Kidney glomerular epithelial cell (primary cell): ENCODE results near the gene TFB2M.

Experiments used
- DNase-seq: peaks from one replicate; lab custom pipeline; 2025; lab: John Stamatoyannopoulos, UW

TFB2M gene

DNA sequence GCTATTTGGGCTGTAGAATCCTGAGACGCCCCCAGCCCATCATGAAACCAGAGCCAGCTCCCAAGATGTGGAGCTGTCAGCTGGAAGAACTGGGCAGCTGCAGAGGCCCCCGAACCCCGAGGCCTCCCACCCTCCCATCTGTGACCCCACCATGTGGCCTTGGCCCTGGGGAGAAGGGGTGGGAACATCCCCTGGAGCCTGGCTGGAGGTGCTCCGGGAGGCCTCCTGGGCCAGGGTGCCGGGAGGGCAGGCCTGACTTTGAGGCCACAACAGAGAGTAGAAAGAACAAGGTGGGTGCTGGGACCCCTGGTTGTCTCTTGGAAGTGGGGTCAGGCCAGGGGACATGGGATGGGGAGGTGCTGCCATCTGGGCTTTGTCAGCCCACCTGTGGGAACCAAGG is 53.0 kb downstream of the TFB2M start:
- no peak for DNase-seq

DNA sequence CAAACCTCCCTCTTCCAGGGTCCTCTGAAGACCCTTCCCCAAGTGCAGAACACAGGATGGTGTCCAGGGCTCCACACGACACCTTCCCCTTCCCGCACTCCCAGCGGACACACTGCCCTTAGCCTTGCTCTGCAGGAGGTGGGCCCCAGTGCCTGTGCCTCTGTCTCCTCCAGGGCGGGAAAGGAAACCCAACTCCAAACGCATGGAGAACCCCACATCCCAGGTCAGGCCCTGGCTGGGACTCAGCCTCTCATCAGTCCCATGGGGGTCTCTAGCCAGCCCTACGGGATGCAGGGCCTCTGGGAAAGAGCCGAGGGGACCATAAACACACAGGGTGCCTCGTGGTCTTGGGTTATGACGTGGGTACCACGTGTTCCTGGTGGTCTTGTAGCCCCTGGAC is 53.4 kb downstream of the TFB2M start:
- no peak for DNase-seq

DNA sequence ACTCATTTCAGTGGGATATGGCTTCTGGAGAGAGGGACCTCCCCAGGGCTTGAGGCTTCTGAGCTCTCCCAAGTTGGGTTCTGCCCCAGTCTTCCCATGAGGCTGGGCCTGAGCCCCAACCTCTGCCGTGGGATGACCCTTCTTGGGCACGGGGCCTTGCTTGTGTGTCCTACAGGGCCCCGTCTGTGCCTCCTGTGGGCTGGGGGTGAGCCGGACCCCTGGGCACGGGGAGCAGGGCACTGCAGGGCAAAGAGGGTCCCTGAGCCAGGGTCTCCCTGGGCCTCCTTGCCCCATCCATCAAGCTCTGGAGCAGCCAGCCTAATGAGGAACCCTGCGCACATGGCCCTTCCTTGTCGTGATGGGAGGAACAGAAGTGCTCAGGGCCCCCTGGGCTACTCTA is 53.8 kb downstream of the TFB2M start:
- no peak for DNase-seq

DNA sequence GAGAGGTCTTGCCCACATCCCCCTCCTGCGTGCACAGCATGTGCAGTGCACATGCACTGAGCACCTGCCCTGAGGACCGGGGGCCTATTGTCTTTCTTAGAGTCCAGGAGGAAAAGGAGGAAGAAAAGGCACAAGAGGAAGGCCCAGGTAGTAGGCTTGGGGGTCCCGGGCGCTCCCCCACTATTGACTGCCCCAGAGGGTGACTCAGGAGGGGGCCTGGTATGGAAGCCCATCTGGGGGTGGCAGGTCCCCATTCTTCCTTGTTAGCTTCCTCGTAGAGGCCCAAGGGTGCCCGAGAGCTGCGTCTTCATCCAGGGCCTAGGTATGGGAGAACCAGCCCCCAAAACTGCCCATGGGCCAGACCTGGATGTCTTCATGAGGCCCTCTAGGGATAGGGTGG is 54.9 kb downstream of the TFB2M start:
- DNase-seq, result no peak

DNA sequence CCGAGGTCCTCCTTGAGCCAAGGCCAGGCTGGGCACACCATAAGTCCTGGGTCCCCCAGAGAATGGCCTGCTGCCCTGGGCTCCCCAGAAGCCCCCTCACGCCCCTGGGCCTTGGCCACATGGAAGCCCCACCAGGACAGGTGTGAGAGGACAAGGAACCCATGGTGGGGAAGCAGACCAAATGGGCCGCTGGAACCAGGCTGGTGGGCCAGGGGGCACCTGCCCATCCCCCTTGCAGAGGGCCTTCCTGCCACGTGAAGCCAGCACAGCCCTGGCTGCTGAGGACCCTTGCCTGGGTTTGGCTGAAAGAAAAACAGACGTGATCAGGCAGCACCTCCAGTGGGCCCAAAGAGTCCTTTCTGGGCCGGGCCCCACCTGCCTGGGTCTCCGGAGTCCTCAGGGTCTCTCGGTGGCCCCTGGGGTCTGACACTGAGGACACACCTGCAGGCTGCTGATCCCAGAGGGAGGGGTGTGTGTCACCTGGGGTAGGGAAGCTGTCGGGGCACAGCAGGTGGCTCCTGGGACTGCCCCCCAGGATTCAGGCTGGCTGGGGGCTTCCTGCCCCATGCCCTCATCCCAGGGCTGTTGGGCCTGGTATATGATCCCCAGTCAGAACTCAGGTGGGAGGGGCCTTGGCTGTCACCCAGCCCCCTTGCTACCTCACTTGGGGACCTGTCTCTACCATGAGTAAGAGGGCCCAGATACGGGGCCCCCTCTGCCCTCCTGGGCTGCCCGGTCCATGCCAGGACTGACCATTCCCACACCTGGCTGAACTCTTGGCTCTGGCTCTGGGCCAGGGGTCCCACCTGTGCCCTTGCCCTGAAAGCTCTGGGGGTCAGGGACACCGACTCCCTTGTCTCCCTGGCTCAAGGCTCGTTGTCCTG is 55.7 kb downstream of the TFB2M start:
- DNase-seq, result no peak

DNA sequence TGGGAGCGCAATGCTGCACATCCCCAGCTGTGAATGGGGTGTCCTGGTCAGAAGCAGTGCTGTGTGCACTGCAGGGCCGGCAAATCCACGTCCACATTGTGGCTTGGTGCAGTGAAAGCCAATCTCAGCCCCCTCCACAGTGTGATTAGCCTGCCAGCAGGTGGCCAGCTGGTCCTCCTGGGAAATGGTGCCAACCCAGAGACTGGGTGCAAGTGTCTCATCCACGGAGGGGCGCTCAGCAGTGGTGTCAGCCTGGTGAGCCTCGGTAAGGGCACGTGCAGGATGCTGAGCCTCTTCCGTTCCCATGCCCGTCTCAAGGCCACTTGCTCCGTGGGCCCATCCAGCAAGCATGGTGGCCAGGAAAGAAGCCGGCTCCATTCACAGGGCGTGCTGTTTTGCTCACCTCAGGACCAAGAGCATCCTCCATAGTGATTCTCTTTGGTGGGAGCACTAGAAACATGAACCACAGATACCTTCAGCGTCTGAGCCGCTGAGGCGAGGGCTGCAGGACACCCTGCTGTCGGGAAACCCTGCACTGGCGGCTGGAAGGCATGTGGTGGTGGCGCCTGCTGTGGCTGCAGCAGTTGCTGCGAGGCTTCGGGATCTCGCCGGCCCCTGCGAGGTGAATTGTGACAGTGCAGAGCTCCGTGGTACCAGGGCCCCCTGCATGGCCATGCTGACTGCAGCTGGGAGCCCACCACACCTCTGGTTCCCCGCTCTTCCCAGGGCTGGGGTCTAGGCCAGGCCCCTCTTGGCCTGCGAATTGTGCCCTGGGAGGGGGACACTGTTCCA is 57.0 kb downstream of the TFB2M start:
- DNase-seq, result no peak

DNA sequence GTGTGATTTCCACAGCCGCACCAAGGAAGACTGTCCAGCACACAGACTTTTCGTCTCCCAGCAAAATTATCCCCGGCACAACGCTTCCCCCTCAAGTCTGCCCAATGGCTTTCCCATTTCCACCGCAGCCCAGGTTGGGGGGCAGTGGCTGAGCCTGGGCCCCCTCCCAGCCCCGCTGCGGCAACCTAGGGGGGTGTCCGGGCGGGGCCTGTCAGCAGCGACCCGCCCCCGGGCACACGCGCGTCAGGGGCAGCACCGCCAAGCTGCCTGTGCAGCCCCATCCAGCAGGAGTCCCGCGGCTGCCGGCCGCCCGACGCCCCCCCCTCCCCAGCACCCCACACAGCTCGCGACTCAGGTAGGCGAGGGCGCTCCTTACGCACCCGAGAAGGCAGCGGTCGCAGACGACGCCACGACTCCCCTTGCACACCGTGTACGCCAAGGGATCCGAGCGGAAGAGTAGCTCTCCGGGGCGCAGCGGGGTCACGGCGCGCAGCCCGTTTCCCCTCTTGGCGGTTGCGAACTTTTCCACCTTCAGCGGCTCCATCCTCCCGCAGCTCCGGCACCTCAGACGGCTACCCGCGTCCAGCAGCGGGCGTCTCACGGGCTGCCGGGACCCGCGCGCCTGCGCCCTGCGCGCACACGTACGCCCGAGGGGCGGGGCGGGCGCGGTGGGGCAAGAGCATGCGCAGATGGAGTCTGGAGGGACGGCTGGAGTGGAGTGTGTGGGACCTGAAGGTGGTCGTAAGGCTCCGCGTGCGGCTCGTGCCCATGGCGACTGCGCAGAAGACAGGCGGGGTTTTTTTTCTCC is 59.2 kb downstream of the TFB2M start, which contains the start of gene SMYD3:
Gene SMYD3 (minus strand): TSS at position 606 of the 808 bp plus-strand sequence.
- DNase-seq, result peak; percentile 66

DNA sequence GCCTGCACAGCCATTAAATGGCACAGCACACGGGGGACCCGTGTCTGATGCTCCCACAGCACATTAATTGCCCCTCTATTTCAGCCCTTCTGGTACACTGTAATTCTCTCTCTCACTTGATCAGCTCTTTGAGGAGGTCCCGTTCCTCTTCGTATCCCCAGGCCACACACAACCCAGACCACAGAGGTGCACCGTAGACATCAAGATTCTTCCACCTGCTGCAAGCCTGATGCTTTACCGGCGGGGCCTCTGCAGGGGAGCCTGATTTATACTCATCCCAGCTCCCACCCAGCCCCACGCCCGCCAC is 59.7 kb downstream of the TFB2M start:
- DNase-seq, result no peak

DNA sequence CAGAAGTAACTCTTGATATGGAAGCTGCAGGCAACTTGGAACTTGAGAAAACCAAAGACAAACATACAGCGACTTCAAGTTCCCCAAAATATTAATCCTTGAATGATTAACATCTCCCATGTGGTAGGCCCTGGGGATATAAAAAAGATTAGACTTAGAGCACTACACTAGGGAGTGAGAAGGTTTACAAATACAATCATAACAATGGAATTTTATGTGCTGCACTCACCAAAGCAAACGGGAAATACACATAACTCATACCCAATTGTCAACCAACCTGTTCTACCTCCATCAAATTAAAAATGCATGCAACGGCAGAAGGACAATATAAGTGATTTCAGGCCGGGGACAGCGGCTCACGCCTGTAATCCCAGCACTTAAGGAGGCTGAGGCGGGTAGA is 62.7 kb downstream of the TFB2M start:
- DNase-seq, result peak; percentile 37

DNA sequence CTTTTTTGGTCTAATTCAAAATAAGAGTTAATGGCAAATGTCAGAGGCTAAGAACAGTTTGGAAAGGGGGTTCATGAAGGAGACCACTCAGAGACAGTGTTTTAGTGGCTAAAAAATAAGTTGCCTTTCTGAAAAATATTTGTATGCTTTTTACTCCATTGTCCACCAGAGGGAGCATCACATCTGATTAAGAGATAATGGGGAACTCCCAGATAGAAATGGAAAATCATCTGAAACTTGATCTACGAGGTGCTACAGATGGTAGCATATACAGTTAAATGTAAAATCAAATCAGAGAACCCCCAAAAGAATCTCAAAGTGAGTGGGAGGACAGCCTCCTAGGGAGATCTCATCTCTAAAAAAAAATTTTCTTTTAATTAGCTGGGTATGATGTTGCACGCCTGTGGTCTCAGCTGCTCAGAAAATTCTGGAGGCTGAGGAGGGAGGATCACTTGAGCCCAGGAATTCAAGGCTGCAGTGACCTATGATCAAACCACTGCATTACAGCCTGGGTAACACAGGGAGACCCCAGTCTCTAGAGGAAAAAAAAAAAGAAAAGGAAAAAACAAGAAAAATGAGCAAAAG is 68.6 kb downstream of the TFB2M start:
- peak; percentile 80 for DNase-seq

DNA sequence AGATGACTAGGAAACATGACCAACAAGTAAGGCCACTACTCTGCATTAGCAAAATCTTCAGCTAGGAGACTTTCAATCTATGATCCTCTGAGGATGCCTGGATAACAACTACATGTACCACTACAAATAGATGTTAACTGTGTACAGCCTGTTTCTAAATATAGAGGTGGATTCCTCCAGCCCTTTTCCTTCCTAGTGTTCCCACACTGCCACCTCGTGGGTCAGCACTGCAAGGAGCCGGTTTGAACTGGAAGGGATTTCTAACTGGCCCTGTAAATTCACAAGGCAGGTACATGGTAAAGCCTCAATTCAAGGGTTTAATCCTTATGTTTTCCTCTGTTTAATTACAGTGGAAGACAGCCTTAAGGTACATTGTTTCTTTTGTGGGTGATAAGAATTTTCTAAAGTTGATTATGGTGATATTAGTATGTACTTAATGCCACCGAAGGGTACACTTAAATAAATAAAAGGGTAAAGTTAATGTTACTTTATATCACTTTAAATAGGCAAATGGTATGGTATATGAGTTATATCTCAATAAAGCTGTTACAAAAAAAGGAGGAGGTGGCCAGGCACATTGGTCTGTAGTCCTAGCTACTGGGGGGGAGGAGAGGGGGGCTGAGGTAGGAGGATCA is 73.3 kb downstream of the TFB2M start:
- DNase-seq, result peak; percentile 57

DNA sequence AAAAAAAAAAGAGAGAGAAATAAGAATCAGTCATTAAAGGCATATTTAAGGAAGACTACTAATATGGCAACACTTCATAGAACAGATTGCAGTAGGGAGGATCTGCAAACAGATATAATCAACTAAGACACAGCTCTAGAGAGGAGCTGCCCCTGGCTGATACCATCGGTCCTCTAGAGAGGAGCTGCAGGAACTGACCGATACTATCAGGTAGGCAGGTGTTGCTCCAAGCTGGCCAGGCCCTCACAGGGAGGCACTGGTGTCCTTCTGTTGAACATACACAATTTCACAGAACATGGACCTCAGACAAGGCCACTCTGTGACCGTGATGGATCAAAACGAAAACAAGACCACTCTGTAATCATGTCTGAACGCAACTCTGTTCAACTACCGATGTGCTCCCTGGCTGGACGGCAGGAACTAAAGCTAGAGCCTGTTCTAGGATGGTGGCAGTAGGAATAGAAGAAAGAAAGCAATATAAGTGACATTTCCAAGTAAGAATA is 74.5 kb downstream of the TFB2M start:
- no peak for DNase-seq
